ENCODE measurements around the gene FRMD5.
"Not testable (repeated sequence)": the region's sequence is repeated elsewhere in the genome, so short reads cannot be mapped to it uniquely, and the experiment has no call there.

Gene FRMD5

DNA sequence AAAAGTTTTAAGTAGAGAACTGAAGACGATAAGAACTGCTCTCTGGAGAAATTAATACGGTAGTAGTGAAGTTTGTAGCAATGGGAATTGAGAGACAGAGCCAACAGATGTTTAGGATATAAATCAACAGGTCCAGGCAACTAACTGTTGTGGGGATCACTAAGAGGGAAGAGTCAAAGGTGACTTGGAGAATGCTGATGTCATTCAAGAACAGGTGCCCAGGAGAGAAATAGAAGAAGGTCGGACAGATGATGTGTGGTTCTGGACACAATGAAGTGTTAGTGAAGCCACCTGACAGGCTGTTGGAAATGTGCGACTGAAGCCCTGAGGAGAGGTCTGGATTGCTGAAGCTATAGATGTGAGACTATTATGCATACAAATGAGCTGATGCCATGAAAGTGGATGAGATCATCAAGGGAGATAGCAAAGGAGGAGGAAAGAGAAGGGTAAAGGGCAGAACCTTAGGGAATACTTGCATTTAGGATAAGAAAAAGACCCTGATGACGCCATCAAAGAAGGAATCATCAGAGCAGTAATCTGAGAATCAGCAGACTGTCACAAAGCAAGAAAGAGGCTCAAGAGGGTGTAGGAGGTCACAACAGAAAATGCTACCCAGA lies 183.7 kb downstream of the FRMD5 start:
- H3K4me3 ChIP-seq (ENCODE audit: low read depth, low read length), result no peak overlapping the region
- no peak for TF ChIP-seq CTCF (IDR thresholded peaks at IDR 0.05; ENCODE audit: low read depth, low read length, missing control alignments)
- no peak for DNase-seq (ENCODE audit: low read depth)

DNA sequence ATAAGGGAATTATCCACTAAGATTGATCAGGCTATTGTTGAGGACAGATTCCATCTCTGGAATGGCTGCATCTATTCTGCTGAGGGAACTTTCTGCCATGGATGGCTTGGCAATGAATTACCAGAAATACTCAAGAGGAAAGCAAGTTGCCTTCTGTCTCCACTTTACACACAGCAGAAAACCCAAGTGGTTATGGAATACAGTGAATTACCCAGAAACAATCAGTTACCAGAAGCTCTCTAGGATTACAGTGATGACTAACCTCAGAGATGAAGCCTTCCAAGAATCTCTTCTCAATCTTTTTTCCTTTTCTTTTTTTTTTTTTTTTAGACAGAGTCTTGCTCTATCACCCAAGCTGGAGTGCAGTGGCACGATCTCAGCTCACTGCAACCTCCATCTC lies 185.0 kb downstream of the FRMD5 start:
- DNase-seq (ENCODE audit: low read depth), result no peak
- no peak for TF ChIP-seq CTCF (IDR thresholded peaks at IDR 0.05; ENCODE audit: low read depth, low read length, missing control alignments)
- no peak overlapping the region for H3K4me3 ChIP-seq (ENCODE audit: low read depth, low read length)

DNA sequence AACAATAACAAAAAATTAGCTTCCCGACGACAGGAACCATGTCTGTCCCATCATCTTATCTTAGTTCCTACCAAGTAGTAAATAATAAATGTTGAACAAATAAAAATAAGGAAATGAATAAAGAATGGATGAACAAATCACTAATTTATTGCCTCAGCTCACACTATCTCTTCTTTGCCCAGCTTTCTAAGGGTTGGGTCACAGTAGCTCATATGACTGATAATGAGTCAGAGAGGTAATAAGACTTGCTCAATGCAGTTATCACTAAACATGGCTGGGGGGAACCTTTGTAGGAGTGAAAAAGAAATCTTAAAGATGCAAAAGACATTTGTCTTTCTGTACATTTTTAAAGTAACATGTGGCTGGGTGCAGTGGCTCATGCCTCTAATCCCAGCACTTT lies 186.0 kb downstream of the FRMD5 start:
- H3K4me3 ChIP-seq (ENCODE audit: low read depth, low read length), result no peak overlapping the region
- no peak for TF ChIP-seq CTCF (IDR thresholded peaks at IDR 0.05; ENCODE audit: low read depth, low read length, missing control alignments)
- no peak for DNase-seq (ENCODE audit: low read depth)

- DNase-seq (ENCODE audit: low read depth); H3K4me3 ChIP-seq (ENCODE audit: low read depth, low read length): not testable (repeated sequence)
Observed at GRCh38 chr15:44000248-44000647, 194.8 kb downstream of the FRMD5 start.

DNA sequence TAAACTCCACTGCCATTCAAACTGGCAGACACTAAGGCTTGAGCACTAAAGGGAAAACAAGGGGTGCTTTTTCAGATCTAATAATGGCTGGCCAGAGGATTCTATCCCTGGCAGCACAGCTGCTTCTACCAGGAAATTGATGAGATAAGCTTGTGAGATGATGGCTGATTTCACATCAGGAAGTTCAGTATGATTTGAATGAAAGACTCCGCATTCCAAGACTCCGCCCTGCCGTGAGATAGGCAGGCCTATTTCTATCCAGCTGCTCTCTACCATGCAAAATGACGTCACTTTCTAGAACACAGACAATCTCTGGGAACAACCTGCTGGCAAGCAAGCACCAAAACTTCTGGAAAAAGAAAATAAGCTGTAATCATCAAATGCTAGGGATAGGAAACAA lies 196.5 kb downstream of the FRMD5 start:
- TF ChIP-seq CTCF (IDR thresholded peaks at IDR 0.05; ENCODE audit: low read depth, low read length, missing control alignments), result no peak
- DNase-seq (ENCODE audit: low read depth), result no peak
- H3K4me3 ChIP-seq (ENCODE audit: low read depth, low read length), result no peak overlapping the region

DNA sequence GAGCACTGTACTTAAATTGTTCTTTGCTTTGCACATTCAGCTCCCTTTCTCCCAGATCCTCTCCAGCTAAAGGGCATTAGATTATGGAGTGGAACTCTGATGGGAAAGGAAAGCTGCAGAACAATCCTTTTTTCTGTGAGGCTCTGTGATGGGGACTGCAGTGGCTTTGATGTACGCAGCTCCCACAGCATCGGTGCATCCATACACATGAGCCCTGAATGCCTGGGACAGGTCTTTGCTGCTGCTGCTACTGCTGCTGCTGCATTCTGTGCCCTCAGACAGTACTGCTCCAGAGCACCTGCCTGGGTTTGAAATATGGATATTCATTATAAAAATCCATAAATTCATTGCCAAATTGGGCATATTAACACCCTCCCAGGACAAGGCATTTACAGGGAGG lies 203.9 kb downstream of the FRMD5 start:
- no peak overlapping the region for H3K4me3 ChIP-seq (ENCODE audit: low read depth, low read length)
- no peak for TF ChIP-seq CTCF (IDR thresholded peaks at IDR 0.05; ENCODE audit: low read depth, low read length, missing control alignments)
- DNase-seq (ENCODE audit: low read depth), result no peak

GRCh38 chr15:43989938-43990337 lies 205.1 kb downstream of the FRMD5 start:
- DNase-seq (ENCODE audit: low read depth), result no peak
- no peak for TF ChIP-seq CTCF (IDR thresholded peaks at IDR 0.05; ENCODE audit: low read depth, low read length, missing control alignments)
- H3K4me3 ChIP-seq (ENCODE audit: low read depth, low read length), result no peak overlapping the region

Measured in GM12864 (cell line).